ENCODE data around the gene CTNND2.
"Not testable (repeated sequence)": the region's sequence is repeated elsewhere in the genome, so short reads cannot be mapped to it uniquely, and the experiment has no call there.

Gene CTNND2

DNA sequence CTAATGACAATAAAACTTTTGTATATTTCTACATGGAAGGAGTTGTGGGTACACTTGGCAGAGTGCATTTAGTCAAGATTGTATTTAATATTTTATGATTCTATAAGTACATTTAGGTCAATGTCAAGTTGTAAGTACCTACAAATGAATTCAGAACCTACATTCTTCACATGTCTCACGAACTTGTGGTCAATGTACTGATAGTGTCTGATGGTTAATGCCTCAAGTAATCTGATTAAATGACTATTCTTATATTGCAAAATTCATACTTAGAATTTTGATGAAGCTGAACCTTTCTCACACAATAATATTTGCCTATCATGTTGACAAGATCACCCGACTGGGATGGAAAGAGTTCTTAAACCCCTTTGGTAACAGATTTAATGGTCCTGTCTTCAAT lies 444.5 kb downstream of the CTNND2 start:
- DNase-seq (ENCODE audit: low read depth) = no peak

DNA sequence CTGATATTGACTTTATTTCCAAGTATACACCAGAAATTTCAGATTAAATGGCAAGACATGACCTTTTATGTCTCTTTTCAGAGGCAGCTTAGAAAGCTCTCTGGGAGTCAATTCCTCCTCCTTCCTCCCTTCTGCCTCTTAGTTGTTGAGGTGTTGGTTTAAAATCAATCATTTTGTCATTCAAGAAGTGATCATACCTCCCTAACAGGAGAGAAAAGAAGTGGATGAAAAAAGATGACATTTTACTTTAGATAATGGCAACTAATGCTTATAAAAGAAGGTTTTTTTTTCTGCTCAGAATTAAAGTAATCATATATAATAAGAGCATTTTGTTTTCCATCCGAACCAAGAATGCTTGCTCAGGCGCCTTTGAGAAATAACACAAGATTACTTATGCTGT lies 448.7 kb downstream of the CTNND2 start:
- DNase-seq (ENCODE audit: low read depth) = no peak

GRCh38 chr5:11452852-11453251 lies 451.4 kb downstream of the CTNND2 start:
- DNase-seq (ENCODE audit: low read depth) = no peak

DNA sequence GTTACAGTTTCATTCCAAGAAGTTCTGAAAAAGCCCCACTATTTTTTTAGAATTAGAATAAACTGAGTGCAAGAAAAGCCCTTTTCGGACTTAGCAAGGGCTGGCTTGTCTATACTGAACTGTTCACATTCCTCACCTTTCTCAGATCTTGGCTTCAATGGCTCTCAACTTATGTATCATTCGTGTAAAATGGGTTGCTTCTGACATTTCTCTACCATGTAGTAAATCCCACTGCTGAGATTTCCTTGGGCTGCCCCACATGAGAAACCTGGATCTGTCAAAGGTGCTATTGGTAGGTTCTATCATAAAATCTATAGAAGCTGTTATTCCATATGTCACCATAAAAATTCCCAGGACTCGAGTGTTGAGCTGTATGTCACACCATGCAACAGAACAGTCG lies 454.3 kb downstream of the CTNND2 start:
- no peak for DNase-seq (ENCODE audit: low read depth)

DNA sequence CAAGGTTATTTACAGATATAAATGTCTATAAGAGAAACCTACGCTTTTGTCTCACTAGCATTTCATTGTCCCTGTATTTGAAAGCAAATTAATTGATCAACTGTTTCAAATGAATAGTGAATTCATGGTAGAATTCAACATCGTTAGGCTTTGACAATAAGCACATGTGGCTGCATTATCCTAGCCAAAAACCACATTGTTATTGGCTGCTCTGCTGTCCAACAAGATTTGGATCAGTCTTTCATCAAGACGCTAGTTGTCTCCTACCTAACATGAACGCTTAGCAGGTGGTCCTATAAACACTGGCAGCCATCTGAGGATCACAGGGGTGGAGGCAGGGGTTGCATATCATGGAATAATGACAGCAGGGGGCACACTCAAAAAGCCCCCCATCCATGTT lies 455.0 kb downstream of the CTNND2 start:
- DNase-seq (ENCODE audit: low read depth) = no peak

- DNase-seq (ENCODE audit: low read depth) = no peak
Observed at GRCh38 chr5:11443831-11444230, 460.4 kb downstream of the CTNND2 start.

- no peak for DNase-seq (ENCODE audit: low read depth)
Observed at GRCh38 chr5:11432116-11432515, 472.1 kb downstream of the CTNND2 start.

- DNase-seq (ENCODE audit: low read depth) = no peak
Observed at GRCh38 chr5:11429254-11429653, 475.0 kb downstream of the CTNND2 start.

GRCh38 chr5:11427569-11427968 lies 476.7 kb downstream of the CTNND2 start:
- DNase-seq (ENCODE audit: low read depth) = no peak

DNA sequence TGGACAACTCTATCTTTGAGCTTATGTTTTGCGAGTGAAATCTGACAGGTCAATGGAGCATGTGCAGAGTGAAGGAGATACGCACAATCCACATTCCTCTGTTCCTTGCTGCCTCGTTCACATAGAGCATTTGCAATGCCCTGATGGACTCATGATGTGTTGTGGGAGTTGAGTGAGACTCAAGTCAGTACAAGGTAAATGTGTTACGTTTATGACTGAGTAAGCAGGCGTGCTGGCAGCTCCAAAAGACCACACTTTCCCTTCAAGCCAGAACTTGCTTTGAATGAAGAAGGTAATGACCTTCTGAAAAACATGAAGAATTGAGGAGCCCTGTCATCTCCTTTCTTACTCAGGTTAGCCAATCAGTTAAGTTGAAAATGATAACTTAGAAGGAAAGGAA lies 477.8 kb downstream of the CTNND2 start:
- no peak for DNase-seq (ENCODE audit: low read depth)

DNA sequence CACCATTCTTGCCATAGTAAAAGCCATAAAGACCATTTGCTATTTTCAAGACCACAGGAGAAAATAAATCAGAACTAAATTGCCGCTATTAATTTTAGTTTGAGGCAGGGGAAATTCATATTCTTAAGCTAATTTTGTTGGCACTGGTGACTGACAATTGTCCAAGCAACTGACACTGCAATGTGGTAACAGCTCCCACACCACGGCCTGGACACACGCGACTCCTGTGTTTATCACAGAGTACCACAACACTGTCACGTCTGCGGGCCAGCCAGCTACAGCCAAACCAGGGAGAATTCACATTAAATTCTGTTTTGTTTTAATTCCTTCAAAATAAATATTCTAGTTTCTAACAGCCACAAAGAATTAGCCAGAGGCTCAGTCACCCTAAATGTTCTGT lies 481.9 kb downstream of the CTNND2 start:
- no peak for DNase-seq (ENCODE audit: low read depth)

DNA sequence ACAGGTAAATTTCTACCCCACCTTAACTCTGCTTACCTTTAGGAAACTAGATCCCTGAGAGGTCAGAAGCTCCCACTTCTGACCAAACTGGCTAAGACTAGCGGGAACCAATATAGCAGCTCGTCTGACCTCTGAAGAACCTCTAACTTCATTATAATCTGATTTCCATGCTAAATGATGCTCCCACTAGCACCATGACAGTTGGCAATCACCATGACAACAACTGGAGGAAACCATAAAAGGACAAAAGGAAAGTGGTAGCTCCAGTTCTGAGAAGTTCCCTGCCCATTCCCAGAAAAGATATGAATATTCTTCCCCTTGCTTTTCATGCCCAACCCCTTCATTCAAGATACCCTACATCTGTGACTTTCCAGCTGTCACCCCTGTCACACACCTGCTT lies 483.3 kb downstream of the CTNND2 start:
- DNase-seq (ENCODE audit: low read depth) = no peak

DNA sequence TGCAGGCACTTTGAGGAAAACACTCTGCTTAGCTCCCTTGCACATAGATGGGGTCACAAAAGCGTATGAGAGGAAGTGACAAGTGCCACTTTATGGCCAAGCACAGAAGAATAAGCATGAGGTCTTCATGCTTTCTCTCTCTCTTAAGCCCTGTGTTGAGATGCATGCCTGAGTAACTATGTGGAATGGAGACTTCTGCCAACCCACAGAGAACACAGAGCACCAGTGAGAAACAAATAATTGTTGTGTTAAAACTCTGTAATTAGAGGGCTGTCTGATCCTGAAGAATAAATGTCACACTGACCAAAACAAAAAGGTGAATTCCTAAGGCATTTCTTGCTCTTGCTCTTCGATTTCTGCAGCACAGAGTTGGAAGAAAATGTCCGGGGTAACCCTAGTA lies 488.5 kb downstream of the CTNND2 start:
- no peak for DNase-seq (ENCODE audit: low read depth)

- not testable (repeated sequence) for DNase-seq (ENCODE audit: low read depth)
Observed at GRCh38 chr5:11414732-11415131, 489.5 kb downstream of the CTNND2 start.

DNA sequence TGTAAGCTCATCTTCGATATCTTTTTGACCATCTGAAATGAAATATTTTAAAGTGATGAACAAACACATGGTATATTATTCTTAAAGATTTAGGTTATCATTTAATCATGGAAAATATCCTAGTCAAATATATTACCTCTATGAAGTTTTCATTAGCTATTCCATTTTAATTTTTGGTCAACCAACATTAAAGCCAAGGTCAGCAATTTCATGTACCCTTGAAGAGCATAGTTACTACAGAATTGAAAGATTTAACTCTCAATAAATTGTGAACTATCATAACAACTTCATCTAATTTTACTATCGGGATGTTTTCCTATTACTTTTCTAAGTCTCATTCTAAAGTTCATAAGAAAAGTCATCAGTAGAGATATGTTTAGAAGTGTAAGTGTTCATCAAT lies 492.6 kb downstream of the CTNND2 start:
- DNase-seq (ENCODE audit: low read depth) = no peak

GRCh38 chr5:11407556-11408145 lies 496.6 kb downstream of the CTNND2 start:
- DNase-seq (ENCODE audit: low read depth) = no peak

GRCh38 chr5:11400316-11400715 lies 503.9 kb downstream of the CTNND2 start:
- no peak for DNase-seq (ENCODE audit: low read depth)

DNA sequence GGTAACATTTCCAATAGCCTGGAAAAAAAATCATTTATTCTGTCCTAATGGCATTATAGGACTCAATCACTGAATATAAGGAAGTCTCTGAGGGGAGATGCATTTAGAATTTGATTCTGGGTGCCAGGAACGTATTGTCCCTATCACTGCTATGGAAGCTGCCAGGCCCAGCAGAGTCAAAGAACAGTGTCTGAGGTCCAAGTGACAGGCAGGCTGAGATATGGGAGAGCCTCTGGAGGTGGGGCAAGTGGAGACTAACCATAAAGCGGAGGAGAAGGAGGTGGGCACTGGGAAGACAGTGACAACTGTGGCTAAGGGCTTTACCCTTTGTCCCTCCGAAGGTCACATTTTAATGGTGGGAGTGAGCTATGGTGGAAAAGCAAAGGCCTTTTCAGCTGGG lies 505.5 kb downstream of the CTNND2 start:
- no peak for DNase-seq (ENCODE audit: low read depth)

- no peak for DNase-seq (ENCODE audit: low read depth)
Observed at GRCh38 chr5:11397549-11397948, 506.7 kb downstream of the CTNND2 start.

GRCh38 chr5:11396917-11397316 lies 507.3 kb downstream of the CTNND2 start:
- no peak for DNase-seq (ENCODE audit: low read depth)

- no peak for DNase-seq (ENCODE audit: low read depth)
Observed at GRCh38 chr5:11394933-11395332, 509.3 kb downstream of the CTNND2 start.

GRCh38 chr5:11390291-11390767 lies 513.9 kb downstream of the CTNND2 start:
- no peak for DNase-seq (ENCODE audit: low read depth)

DNA sequence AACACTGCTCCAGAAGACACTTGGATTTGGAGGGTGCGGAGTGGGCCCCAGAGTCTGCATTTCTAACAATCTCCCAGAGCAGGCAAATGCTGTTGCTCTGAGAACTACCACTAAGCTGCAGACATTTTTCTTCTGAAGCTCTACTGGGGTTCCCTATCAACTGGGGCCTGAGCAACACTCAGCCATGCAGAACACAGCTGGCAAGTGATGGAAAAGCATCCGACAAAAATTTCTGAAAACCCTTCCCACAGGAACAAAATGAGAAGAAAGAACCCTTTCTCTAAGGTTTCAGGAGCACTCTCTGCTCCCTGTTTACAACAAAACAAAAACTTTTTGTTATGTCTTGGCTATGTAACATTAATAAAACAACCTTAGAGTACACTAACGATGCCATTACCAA lies 516.9 kb downstream of the CTNND2 start:
- DNase-seq (ENCODE audit: low read depth) = no peak

- no peak for DNase-seq (ENCODE audit: low read depth)
Observed at GRCh38 chr5:11386398-11386797, 517.8 kb downstream of the CTNND2 start.

DNA sequence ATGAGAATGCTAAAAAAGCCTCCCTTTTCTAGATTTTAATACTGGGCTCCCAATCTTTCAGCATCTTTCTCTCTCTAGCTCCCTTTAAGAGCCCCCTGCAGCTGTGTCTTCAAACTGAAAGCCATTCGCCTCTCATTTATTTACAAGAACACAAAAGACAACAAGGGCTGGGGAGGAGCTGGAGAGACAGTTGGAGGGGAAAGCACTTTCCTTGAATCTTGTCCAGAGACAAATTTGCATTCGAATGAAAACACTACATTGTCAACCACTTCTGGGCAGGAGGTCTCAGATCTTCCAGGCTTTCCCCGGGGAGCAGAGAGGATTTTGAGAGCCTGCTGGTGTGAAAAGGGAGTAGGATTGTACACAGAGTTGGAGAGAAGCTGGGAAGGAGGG lies 518.3 kb downstream of the CTNND2 start:
- DNase-seq (ENCODE audit: low read depth) = no peak
